ENCODE results near the gene CANT1. TPM values are rescaled to one million over a fixed set of nuclear protein-coding genes. Genes with fewer than 3 reads are reported as not detected.
"Not testable (repeated sequence)": the region's sequence is repeated elsewhere in the genome, so short reads cannot be mapped to it uniquely, and the experiment has no call there.

CANT1 gene
- total and polyA plus RNA-seq, 2 donors: 20.9 to 32.1 TPM

GRCh38 chr17:79039171-79039570, 29.6 kb upstream of the CANT1 start:
- WGBS: 94% methylated on average over 8 of the region's 8 CpGs
- H3K27ac ChIP-seq (ENCODE audit: low read depth): no peak overlapping the region

GRCh38 chr17:79038545-79039135, 29.1 kb upstream of the CANT1 start:
- no peak for DNase-seq (ENCODE audit: extremely low spot score)
- Histone ChIP-seq H3K4me3 (ENCODE audit: low read depth, low read length) (no peak overlapping the region), H3K4me1 (ENCODE audit: insufficient read depth) (no peaks in the 10 kb centered on the region), H3K36me3 (ENCODE audit: insufficient read depth) (no peaks in the 10 kb centered on the region), H3K27ac (ENCODE audit: low read depth) (no peak overlapping the region)
- 84% methylated on average over 8 of the region's 8 CpGs for whole genome bisulfite sequencing

More at GRCh38 chr17:79039171-79039570, 29.6 kb upstream of the CANT1 start:
- Histone ChIP-seq H3K4me3 (ENCODE audit: low read depth, low read length) (no peak overlapping the region), H3K4me1 (ENCODE audit: insufficient read depth) (no peaks in the 10 kb centered on the region), H3K36me3 (ENCODE audit: insufficient read depth) (no peaks in the 10 kb centered on the region)
- no peak for DNase-seq (ENCODE audit: extremely low spot score)

GRCh38 chr17:79036596-79036995, 27.0 kb upstream of the CANT1 start:
- 80% methylated on average over 3 of the region's 3 CpGs for WGBS
- Histone ChIP-seq H3K4me1 (ENCODE audit: insufficient read depth) (no peaks in the 10 kb centered on the region), H3K36me3 (ENCODE audit: insufficient read depth) (no peaks in the 10 kb centered on the region), H3K4me3 (ENCODE audit: low read depth, low read length) (no peak overlapping the region), H3K27ac (ENCODE audit: low read depth) (no peak overlapping the region)
- no peak for DNase-seq (ENCODE audit: extremely low spot score)

GRCh38 chr17:79036181-79036580, 26.6 kb upstream of the CANT1 start:
- H3K27ac ChIP-seq (ENCODE audit: low read depth): peak overlapping the region; percentile 3
- no peak overlapping the region for H3K4me3 ChIP-seq (ENCODE audit: low read depth, low read length)
- no peaks in the 10 kb centered on the region for H3K4me1 ChIP-seq (ENCODE audit: insufficient read depth)
- H3K36me3 ChIP-seq (ENCODE audit: insufficient read depth): no peaks in the 10 kb centered on the region
- 97% methylated on average over 6 of the region's 6 CpGs for WGBS
- DNase-seq (ENCODE audit: extremely low spot score): no peak

GRCh38 chr17:79035686-79036085, 26.1 kb upstream of the CANT1 start:
- DNase-seq (ENCODE audit: extremely low spot score): no peak
- no peak overlapping the region for H3K27ac ChIP-seq (ENCODE audit: low read depth)

GRCh38 chr17:79034931-79035485, 25.4 kb upstream of the CANT1 start:
- Histone ChIP-seq H3K4me1 (ENCODE audit: insufficient read depth) (no peaks in the 10 kb centered on the region), H3K4me3 (ENCODE audit: low read depth, low read length) (no peak overlapping the region), H3K36me3 (ENCODE audit: insufficient read depth) (no peaks in the 10 kb centered on the region), H3K27ac (ENCODE audit: low read depth) (no peak overlapping the region)
- 89% methylated on average over 8 of the region's 8 CpGs for WGBS
- DNase-seq (ENCODE audit: extremely low spot score): no peak

More at GRCh38 chr17:79035686-79036085, 26.1 kb upstream of the CANT1 start:
- Histone ChIP-seq H3K4me3 (ENCODE audit: low read depth, low read length) (no peak overlapping the region), H3K4me1 (ENCODE audit: insufficient read depth) (no peaks in the 10 kb centered on the region), H3K36me3 (ENCODE audit: insufficient read depth) (no peaks in the 10 kb centered on the region)
- WGBS: 95% methylated on average over 6 of the region's 6 CpGs

GRCh38 chr17:79033741-79034501, 24.4 kb upstream of the CANT1 start:
- WGBS: 54% methylated on average over 28 of the region's 28 CpGs
- Histone ChIP-seq H3K4me1 (ENCODE audit: insufficient read depth) (no peaks in the 10 kb centered on the region), H3K36me3 (ENCODE audit: insufficient read depth) (no peaks in the 10 kb centered on the region), H3K27ac (ENCODE audit: low read depth) (no peak overlapping the region), H3K4me3 (ENCODE audit: low read depth, low read length) (no peak overlapping the region)
- no peak for DNase-seq (ENCODE audit: extremely low spot score)

- WGBS: 96% methylated on average over 9 of the region's 9 CpGs
- no peaks in the 10 kb centered on the region for H3K4me1 ChIP-seq (ENCODE audit: insufficient read depth)
- no peak overlapping the region for H3K27ac ChIP-seq (ENCODE audit: low read depth)
Measured at GRCh38 chr17:79033046-79033616, 23.6 kb upstream of the CANT1 start.

GRCh38 chr17:79031996-79032875, 22.7 kb upstream of the CANT1 start:
- WGBS: 86% methylated on average over 26 of the region's 26 CpGs
- no peak overlapping the region for H3K4me3 ChIP-seq (ENCODE audit: low read depth, low read length)
- no peak overlapping the region for H3K27ac ChIP-seq (ENCODE audit: low read depth)
- no peak for DNase-seq (ENCODE audit: extremely low spot score)
- no peaks in the 10 kb centered on the region for H3K4me1 ChIP-seq (ENCODE audit: insufficient read depth)
- no peaks in the 10 kb centered on the region for H3K36me3 ChIP-seq (ENCODE audit: insufficient read depth)

More at GRCh38 chr17:79033046-79033616, 23.6 kb upstream of the CANT1 start:
- Histone ChIP-seq H3K4me3 (ENCODE audit: low read depth, low read length) (no peak overlapping the region), H3K36me3 (ENCODE audit: insufficient read depth) (no peaks in the 10 kb centered on the region)
- DNase-seq (ENCODE audit: extremely low spot score): no peak

- H3K4me1 ChIP-seq (ENCODE audit: insufficient read depth); H3K36me3 ChIP-seq (ENCODE audit: insufficient read depth); H3K4me3 ChIP-seq (ENCODE audit: low read depth, low read length); H3K27ac ChIP-seq (ENCODE audit: low read depth); DNase-seq (ENCODE audit: extremely low spot score): not testable (repeated sequence)
- WGBS: 91% methylated on average over 12 of the region's 12 CpGs
Measured at GRCh38 chr17:79030636-79031035, 21.1 kb upstream of the CANT1 start.

- Histone ChIP-seq H3K36me3 (ENCODE audit: insufficient read depth) (no peaks in the 10 kb centered on the region), H3K4me3 (ENCODE audit: low read depth, low read length) (no peak overlapping the region), H3K27ac (ENCODE audit: low read depth) (no peak overlapping the region), H3K4me1 (ENCODE audit: insufficient read depth) (peaks cover 1% of the 10 kb centered on the region)
- WGBS: 91% methylated on average over 16 of the region's 16 CpGs
- no peak for DNase-seq (ENCODE audit: extremely low spot score)
Measured at GRCh38 chr17:79029327-79030009, 19.9 kb upstream of the CANT1 start.

- no peak overlapping the region for H3K4me3 ChIP-seq (ENCODE audit: low read depth, low read length)
- no peak overlapping the region for H3K27ac ChIP-seq (ENCODE audit: low read depth)
- H3K4me1 ChIP-seq (ENCODE audit: insufficient read depth): peaks cover 1% of the 10 kb centered on the region
- 76% methylated on average over 17 of the region's 17 CpGs for WGBS
- no peak for DNase-seq (ENCODE audit: extremely low spot score)
- no peaks in the 10 kb centered on the region for H3K36me3 ChIP-seq (ENCODE audit: insufficient read depth)
Measured at GRCh38 chr17:79028496-79029326, 19.1 kb upstream of the CANT1 start.
